Gastroesophageal sphincter (tissue), 4 donors: ENCODE data around the gene EEFSEC. TPM values are rescaled to one million over a fixed set of nuclear protein-coding genes. Genes with fewer than 3 reads are reported as not detected.

Source experiments
- ATAC-seq: fragments of 150-250 bp; one replicate; pipeline ENCODE4 v1.9.1; 2016; ENCODE audit warnings: mild to moderate bottlenecking, moderate library complexity
- H3K27ac ChIP-seq, 4 donors: fragments of 200-600 bp; sonication (generic) in 3 of 4; 1 replicate in 3 of 4; 2 replicates in 1 of 4; pipeline ENCODE4 v1.5.1; 2016 to 2019
- H3K27me3 ChIP-seq: fragments of 200-600 bp; sonication (generic); one replicate; pipeline ENCODE4 v1.5.1; 2019
- H3K36me3 ChIP-seq, 2 donors: fragments of 200-600 bp; sonication (generic); one replicate each; pipeline ENCODE4 v1.5.1; 2019; ENCODE audit warnings: control low read depth in 1 of 2
- H3K4me1 ChIP-seq, 3 donors: fragments of 200-600 bp; sonication (generic); 1 replicate in 2 of 3; 2 replicates in 1 of 3; pipeline ENCODE4 v1.5.1; 2016 to 2019; ENCODE audit warnings: control low read depth in 2 of 3
- H3K4me3 ChIP-seq, 2 donors: fragments of 200-600 bp; sonication (generic); one replicate each; pipeline ENCODE4 v1.5.1; 2019; ENCODE audit warnings: mild to moderate bottlenecking in 1 of 2, moderate library complexity in 1 of 2
- H3K9me3 ChIP-seq, 3 donors: fragments of 200-600 bp; sonication (generic); one replicate each; pipeline ENCODE4 v1.5.1; 2017 to 2019; ENCODE audit warnings: control low read depth in 2 of 3
- EP300 ChIP-seq: sonication (generic); formaldehyde crosslinking; IDR thresholded peaks from one replicate; pipeline ENCODE4 v1.6.1; 2017; ENCODE audit warnings: antibody characterized with exemption, mild to moderate bottlenecking
- POLR2A ChIP-seq, 2 donors: fragments of 450-650 bp; IDR thresholded peaks; one replicate each; pipeline ENCODE4 v1.6.1; 2017; ENCODE audit warnings: antibody characterized with exemption in 2 of 2, mild to moderate bottlenecking in 2 of 2, moderate library complexity in 1 of 2
- POLR2AphosphoS5 ChIP-seq: sonication (generic); formaldehyde crosslinking; IDR thresholded peaks from one replicate; pipeline ENCODE4 v1.6.1; 2017; ENCODE audit warnings: antibody characterized with exemption
- WGBS, 2 donors: methylation state at CpG; one replicate each; pipeline ENCODE4 v1.1.5; 2018; ENCODE audit warnings: low coverage in 1 of 2; 5-methylcytosine and 5-hydroxymethylcytosine counted together
- total RNA-seq, 4 donors: library from RNA; depleted of rRNA; stranded (reverse); fragments of >200 nt; gene quantifications; one replicate each; pipeline ENCODE4 v1.1.0, GENCODE V29; 2016
- TF ChIP-seq, protein P1 (sequence below), 4 experiments: fragments of 200-600 bp in 2 of 4; fragments of 450-650 bp in 2 of 4; sonication (generic) in 1 of 4; IDR thresholded peaks; one replicate each; pipeline ENCODE4 v1.5.1; 2017 to 2019; ENCODE audit warnings: antibody characterized with exemption in 4 of 4, mild to moderate bottlenecking in 2 of 4, moderate library complexity in 2 of 4

Gene EEFSEC
- total RNA-seq, 4 donors from 2014 or later = 5.8 to 16.5 (median 11.4) TPM

GRCh38 chr3:128281056-128281455, 127.8 kb downstream of the EEFSEC start:
- Histone ChIP-seq H3K4me3 (no peak overlapping the region), H3K9me3 (no peaks in the 10 kb centered on the region), H3K27ac (no peak overlapping the region), H3K4me1 (peaks cover 0 to 51% (median 5%) of the 10 kb centered on the region in 3 donors), H3K36me3 (peaks cover 0 to 11% of the 10 kb centered on the region in 2 donors), H3K27me3 (no peaks in the 10 kb centered on the region)
- 47% methylated on average over 2 of the region's 2 CpGs; no CpG with 5 or more reads in 1 of the 2 donors for WGBS, 2 donors
- no peak for ATAC-seq
- TF ChIP-seq EP300 = no peak
- no peak for TF ChIP-seq POLR2AphosphoS5
- TF ChIP-seq, protein P1, sequence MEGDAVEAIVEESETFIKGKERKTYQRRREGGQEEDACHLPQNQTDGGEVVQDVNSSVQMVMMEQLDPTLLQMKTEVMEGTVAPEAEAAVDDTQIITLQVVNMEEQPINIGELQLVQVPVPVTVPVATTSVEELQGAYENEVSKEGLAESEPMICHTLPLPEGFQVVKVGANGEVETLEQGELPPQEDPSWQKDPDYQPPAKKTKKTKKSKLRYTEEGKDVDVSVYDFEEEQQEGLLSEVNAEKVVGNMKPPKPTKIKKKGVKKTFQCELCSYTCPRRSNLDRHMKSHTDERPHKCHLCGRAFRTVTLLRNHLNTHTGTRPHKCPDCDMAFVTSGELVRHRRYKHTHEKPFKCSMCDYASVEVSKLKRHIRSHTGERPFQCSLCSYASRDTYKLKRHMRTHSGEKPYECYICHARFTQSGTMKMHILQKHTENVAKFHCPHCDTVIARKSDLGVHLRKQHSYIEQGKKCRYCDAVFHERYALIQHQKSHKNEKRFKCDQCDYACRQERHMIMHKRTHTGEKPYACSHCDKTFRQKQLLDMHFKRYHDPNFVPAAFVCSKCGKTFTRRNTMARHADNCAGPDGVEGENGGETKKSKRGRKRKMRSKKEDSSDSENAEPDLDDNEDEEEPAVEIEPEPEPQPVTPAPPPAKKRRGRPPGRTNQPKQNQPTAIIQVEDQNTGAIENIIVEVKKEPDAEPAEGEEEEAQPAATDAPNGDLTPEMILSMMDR (IDR thresholded peaks at IDR 0.05) = no peak
- no peak for TF ChIP-seq POLR2A (IDR thresholded peaks at IDR 0.05)

- Histone ChIP-seq H3K27ac (no peak overlapping the region), H3K27me3 (no peaks in the 10 kb centered on the region), H3K4me1 (peaks cover 0 to 51% (median 5%) of the 10 kb centered on the region in 3 donors), H3K4me3 (no peak overlapping the region), H3K9me3 (no peaks in the 10 kb centered on the region), H3K36me3 (peaks cover 0 to 18% of the 10 kb centered on the region in 2 donors)
- ATAC-seq = no peak
- TF ChIP-seq, protein P1 (IDR thresholded peaks at IDR 0.05) = no peak
- TF ChIP-seq EP300 (no peak), POLR2A (IDR thresholded peaks at IDR 0.05) (no peak), POLR2AphosphoS5 (no peak)
- 62 to 68% methylated on average over 4 of the region's 11 CpGs for WGBS, 2 donors
Measured at GRCh38 chr3:128281461-128282367, 128.4 kb downstream of the EEFSEC start.

DNA sequence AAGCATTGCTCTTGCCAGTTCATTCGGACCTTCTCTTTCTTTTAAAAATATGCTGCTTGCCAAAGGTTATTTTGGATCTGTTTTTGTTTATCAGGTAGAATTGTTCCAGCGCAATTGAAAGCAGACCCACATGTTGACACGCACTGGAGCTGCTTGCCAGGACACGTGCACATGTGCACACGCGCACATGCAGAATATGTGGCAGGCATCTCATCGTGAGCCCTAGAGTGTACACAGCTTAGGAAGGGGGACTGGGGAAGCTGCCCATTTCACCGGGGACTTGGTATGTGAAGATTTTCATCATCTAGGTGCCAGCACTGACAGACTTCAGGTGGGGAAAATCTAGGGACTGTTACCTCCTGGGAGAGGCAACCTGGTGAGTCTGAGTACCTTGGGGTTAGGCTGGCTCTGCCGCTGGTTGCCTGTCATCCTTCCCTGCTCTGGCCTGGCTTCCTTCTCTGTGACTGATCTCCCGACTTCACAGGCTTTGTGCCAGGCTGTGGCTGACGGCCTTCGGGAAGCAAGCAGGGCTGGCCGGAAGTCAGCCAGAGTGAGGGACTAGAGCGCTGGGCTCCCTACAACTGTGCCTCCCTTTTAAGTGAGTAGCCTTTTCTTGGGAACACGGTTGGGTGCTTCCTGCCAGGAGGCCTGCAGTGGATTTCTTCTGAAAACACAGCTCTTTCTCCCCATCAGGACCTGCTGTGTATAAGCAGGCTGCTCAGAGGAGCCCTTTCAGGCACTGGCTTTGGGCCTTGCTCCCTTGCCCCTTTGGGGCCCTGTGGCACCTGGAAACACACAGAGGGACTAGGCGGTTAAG, 129.3 kb downstream of the EEFSEC start:
- H3K27ac ChIP-seq = peak overlapping the region in 3 of 4 donors; percentile 16 to 42 (median 31)
- 33 to 52% methylated on average over 2 to 6 of the region's 16 CpGs for WGBS, 2 donors
- ATAC-seq = peak; percentile 48
- TF ChIP-seq, protein P1 (IDR thresholded peaks at IDR 0.05) = no peak
- peak; percentile 46 for TF ChIP-seq POLR2AphosphoS5
- peaks cover 0 to 26% of the 10 kb centered on the region in 2 donors for H3K36me3 ChIP-seq
- no peaks in the 10 kb centered on the region for H3K27me3 ChIP-seq
- H3K4me3 ChIP-seq = no peak overlapping the region
- H3K4me1 ChIP-seq = peaks cover 0 to 51% (median 5%) of the 10 kb centered on the region in 3 donors
- H3K9me3 ChIP-seq = no peaks in the 10 kb centered on the region

DNA sequence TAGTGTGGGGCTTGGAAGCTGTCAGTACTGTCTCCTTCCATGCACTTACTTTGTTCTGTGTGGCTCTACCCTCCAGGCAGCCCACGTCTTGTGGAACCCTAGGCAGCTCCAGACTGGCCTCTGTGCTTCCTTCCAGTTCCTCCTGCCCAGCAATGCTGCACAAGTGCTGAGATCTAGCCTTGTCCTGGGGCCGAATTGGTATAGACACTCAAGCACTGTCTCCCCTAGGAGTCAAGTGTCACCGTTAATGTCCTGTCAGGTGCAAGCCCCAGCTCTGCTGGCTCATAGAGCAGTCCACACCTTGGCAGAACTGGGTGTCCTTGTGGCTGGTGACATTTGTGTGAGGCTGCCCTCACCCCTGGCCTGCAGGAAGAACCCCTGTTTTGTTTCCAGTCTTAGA, 130.1 kb downstream of the EEFSEC start:
- 94% methylated on average over 2 of the region's 3 CpGs; no CpG with 5 or more reads in 1 of the 2 donors for WGBS, 2 donors
- peaks cover 0 to 30% of the 10 kb centered on the region in 2 donors for H3K36me3 ChIP-seq
- H3K27ac ChIP-seq = peak overlapping the region in 1 of 4 donors; percentile 42
- ATAC-seq = no peak
- no peak overlapping the region for H3K4me3 ChIP-seq
- TF ChIP-seq POLR2AphosphoS5 = no peak
- no peak for TF ChIP-seq EP300
- TF ChIP-seq POLR2A (IDR thresholded peaks at IDR 0.05) = no peak
- TF ChIP-seq, protein P1 (IDR thresholded peaks at IDR 0.05) = no peak
- peaks cover 0 to 44% (median 4%) of the 10 kb centered on the region in 3 donors for H3K4me1 ChIP-seq
- no peaks in the 10 kb centered on the region for H3K9me3 ChIP-seq
- no peaks in the 10 kb centered on the region for H3K27me3 ChIP-seq
